Panc1 (cell line): ENCODE data around the gene NAXE. TPM values are rescaled to one million over a fixed set of nuclear protein-coding genes. Genes with fewer than 3 reads are reported as not detected.
A peak's percentile ranks its signal among the peaks of the same experiment; 100 is the strongest.
"Not testable (repeated sequence)": the region's sequence is repeated elsewhere in the genome, so short reads cannot be mapped to it uniquely, and the experiment has no call there.

Experiments used
- ATAC-seq: fragments of 200-7000 bp; cut with Tn5 transposase; 2 replicates; pipeline ENCODE4 v1.9.1; 2020; ENCODE audit warnings: mild to moderate bottlenecking, moderate library complexity
- BruUV-seq: library from RNA; stranded (reverse); fragments of 400-500 nt; replicated peaks from 2 replicates; lab custom pipeline; 2021; lab: Mats Ljungman, UMichigan
- CTCF ChIA-PET: fragments of 300-600 bp; sonication (Branson Sonifier 250); formaldehyde crosslinking; loops from one replicate; lab custom pipeline; 2022; ENCODE audit warnings: antibody characterized with exemption; lab: Charles Lee
- POLR2A ChIA-PET: fragments of 300-600 bp; sonication (Branson Sonifier 250); formaldehyde crosslinking; loops from one replicate; lab custom pipeline; 2022; ENCODE audit warnings: antibody characterized with exemption; lab: Charles Lee
- DNase-seq: peaks from one replicate; pipeline ENCODE4 v3.0.0-alpha.2; 2010; ENCODE audit warnings: low read depth, low spot score
- H3K27ac ChIP-seq: 2 replicates; pipeline ENCODE4 v1.5.1; 2011; ENCODE audit warnings: mild to moderate bottlenecking, low read length, inconsistent platforms
- H3K27me3 ChIP-seq: fragments of 200-500 bp; sonication (Bioruptor generic); 2 replicates; pipeline ENCODE4 v1.6.0; 2014; ENCODE audit warnings: low read length, inconsistent platforms; ENCODE audit not compliant: control insufficient read depth, insufficient read depth
- H3K36me3 ChIP-seq: fragments of 200-500 bp; sonication (Bioruptor generic); 2 replicates; pipeline ENCODE4 v1.5.1; 2014; ENCODE audit warnings: inconsistent platforms, mild to moderate bottlenecking, low read length, moderate library complexity; ENCODE audit not compliant: control insufficient read depth, insufficient read depth
- H3K4me1 ChIP-seq: 2 replicates; pipeline ENCODE4 v1.5.1; 2011; ENCODE audit warnings: inconsistent platforms, mild to moderate bottlenecking, low read length, moderate library complexity; ENCODE audit not compliant: control insufficient read depth, insufficient read depth
- H3K4me3 ChIP-seq, 2 experiments: 2 replicates each; pipeline ENCODE4 v1.5.1; 2011 to 2012; ENCODE audit warnings: low read depth in 2 of 2, low read length in 2 of 2, mild to moderate bottlenecking in 2 of 2, inconsistent platforms in 1 of 2, moderate library complexity in 1 of 2
- H3K9me3 ChIP-seq: fragments of 200-500 bp; sonication (Bioruptor generic); 2 replicates; pipeline ENCODE4 v1.5.1; 2014; ENCODE audit warnings: low read depth, mild to moderate bottlenecking, inconsistent platforms, low read length, moderate library complexity; ENCODE audit not compliant: control insufficient read depth, insufficient read depth
- POLR2AphosphoS5 ChIP-seq: IDR thresholded peaks from 2 replicates; pipeline ENCODE4 v1.6.1; 2012; ENCODE audit warnings: mild to moderate bottlenecking, low read depth, low read length, moderate library complexity
- REST ChIP-seq, 2 experiments: IDR thresholded peaks; 2 replicates each; pipeline ENCODE4 v1.6.1; 2011 to 2012; ENCODE audit warnings: low read depth in 2 of 2, control low read depth in 1 of 2, low read length in 1 of 2, mild to moderate bottlenecking in 1 of 2, moderate library complexity in 1 of 2; ENCODE audit not compliant: insufficient read depth in 1 of 2
- SIN3A ChIP-seq: IDR thresholded peaks from 2 replicates; pipeline ENCODE4 v1.6.1; 2012; ENCODE audit warnings: low read depth, mild to moderate bottlenecking, low read length, moderate library complexity, borderline replicate concordance; ENCODE audit not compliant: insufficient read depth
- TCF7L2 ChIP-seq: IDR thresholded peaks from 2 replicates; pipeline ENCODE4 v1.6.1; 2011; ENCODE audit warnings: mild to moderate bottlenecking, low read depth, low read length, inconsistent platforms
- in situ Hi-C: cut with HindIII; loops from 2 replicates; pipeline ENCODE4 v1.10.0; 2016; ENCODE audit warnings: low sequenced_read_pairs, low pct_unique_long_range_greater_than_20kb
- intact Hi-C: fragments of 100-400 bp; cut with micrococcal nuclease; formaldehyde crosslinking; loops from one replicate; pipeline ENCODE4 v1.10.0; 2022; ENCODE audit not compliant: unreplicated experiment
- total RNA-seq: library from RNA; stranded (reverse); gene quantifications from one replicate; pipeline ENCODE4 v1.2.1, GENCODE V29; 2021; ENCODE audit not compliant: unreplicated experiment
- TF ChIP-seq, protein P1 (sequence below): fragments of 450-650 bp; IDR thresholded peaks from 2 replicates; pipeline ENCODE4 v1.5.1; 2017; ENCODE audit warnings: mild to moderate bottlenecking

Gene NAXE
- total RNA-seq, 1 experiment from 2014 or later = 211 TPM

- BruUV-seq = no TSS peak
- TF ChIP-seq REST (IDR thresholded peaks at IDR 0.05; ENCODE audit: insufficient read depth in 1 of 2, low read depth in 2 of 2, low read length in 1 of 2) (no peak), SIN3A (no peak), POLR2AphosphoS5 (no peak), TCF7L2 (no peak)
- TF ChIP-seq, protein P1, sequence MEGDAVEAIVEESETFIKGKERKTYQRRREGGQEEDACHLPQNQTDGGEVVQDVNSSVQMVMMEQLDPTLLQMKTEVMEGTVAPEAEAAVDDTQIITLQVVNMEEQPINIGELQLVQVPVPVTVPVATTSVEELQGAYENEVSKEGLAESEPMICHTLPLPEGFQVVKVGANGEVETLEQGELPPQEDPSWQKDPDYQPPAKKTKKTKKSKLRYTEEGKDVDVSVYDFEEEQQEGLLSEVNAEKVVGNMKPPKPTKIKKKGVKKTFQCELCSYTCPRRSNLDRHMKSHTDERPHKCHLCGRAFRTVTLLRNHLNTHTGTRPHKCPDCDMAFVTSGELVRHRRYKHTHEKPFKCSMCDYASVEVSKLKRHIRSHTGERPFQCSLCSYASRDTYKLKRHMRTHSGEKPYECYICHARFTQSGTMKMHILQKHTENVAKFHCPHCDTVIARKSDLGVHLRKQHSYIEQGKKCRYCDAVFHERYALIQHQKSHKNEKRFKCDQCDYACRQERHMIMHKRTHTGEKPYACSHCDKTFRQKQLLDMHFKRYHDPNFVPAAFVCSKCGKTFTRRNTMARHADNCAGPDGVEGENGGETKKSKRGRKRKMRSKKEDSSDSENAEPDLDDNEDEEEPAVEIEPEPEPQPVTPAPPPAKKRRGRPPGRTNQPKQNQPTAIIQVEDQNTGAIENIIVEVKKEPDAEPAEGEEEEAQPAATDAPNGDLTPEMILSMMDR = no peak
- ATAC-seq (no peak), DNase-seq (no peak)
- no peaks in the 10 kb centered on the region for H3K9me3 ChIP-seq
- CTCF ChIA-PET = interaction anchor here (0.6 kb wide), 1 partner anchor 31 kb away, joined by 4 read pairs; no protein-coding TSS in a partner anchor
- H3K36me3 ChIP-seq = no peaks in the 10 kb centered on the region; the same call in 1 of the 2 replicates
- POLR2A ChIA-PET = no interaction called here
- in situ Hi-C loops = no loop called here
- H3K4me1 ChIP-seq = peaks cover 28% of the 10 kb centered on the region
- H3K27ac ChIP-seq = no peak overlapping the region; the same call in 1 of the 2 replicates
- H3K4me3 ChIP-seq = no peak overlapping the region
- intact Hi-C loops = no loop called here
- H3K27me3 ChIP-seq = no peaks in the 10 kb centered on the region
Observed at GRCh38 chr1:156586323-156586722, 5.3 kb upstream of the NAXE start.

DNA sequence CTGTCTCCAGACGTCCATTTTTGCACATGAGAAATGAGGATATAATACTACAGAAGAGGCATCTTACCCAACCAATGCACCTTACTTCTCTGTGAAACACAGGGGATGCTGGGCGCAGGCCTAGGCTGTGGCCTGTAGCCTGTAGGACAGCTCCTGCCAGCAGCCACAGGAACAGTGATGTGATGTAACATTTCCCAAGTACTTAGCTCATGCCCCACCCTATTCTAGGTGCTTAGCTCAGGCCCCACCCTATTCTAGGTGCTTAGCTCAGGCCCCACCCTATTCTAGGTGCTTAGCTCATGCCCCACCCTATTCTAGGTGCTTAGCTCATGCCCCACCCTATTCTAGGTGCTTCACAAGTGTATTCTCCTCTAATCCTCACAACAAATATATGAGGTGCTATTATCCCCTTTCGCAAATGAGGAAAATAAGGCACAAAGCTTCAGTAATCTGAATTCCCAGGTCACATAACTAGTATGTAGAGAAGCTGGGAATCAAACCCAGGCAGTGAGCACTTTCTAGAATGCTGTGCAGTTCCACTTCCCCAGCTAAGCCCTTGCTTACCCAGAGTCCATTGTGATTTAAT lies 4.6 kb upstream of the NAXE start:
- Histone ChIP-seq H3K4me3 (no peak overlapping the region), H3K9me3 (no peaks in the 10 kb centered on the region), H3K36me3 (no peaks in the 10 kb centered on the region; the same call in 1 of the 2 replicates), H3K27ac (peak overlapping the region; percentile 51; the same call in 1 of the 2 replicates), H3K27me3 (no peaks in the 10 kb centered on the region), H3K4me1 (peaks cover 28% of the 10 kb centered on the region)
- TF ChIP-seq, protein P1 = no peak
- TF ChIP-seq SIN3A = no peak
- no peak for TF ChIP-seq TCF7L2
- TF ChIP-seq POLR2AphosphoS5 = no peak
- TF ChIP-seq REST (IDR thresholded peaks at IDR 0.05; ENCODE audit: insufficient read depth in 1 of 2, low read depth in 2 of 2, low read length in 1 of 2) = no peak
- no TSS peak for BruUV-seq
- DNase-seq (no peak), ATAC-seq (no peak)
- intact Hi-C loops (no loop called here), in situ Hi-C loops (no loop called here)
- ChIA-PET CTCF (interaction anchor here (0.6 kb wide), 1 partner anchor 226 kb away, joined by 3 read pairs; no protein-coding TSS in a partner anchor), POLR2A (interaction anchor here (0.5 kb wide), 1 partner anchor 127 kb away, joined by 12 read pairs; no protein-coding TSS in a partner anchor)

DNA sequence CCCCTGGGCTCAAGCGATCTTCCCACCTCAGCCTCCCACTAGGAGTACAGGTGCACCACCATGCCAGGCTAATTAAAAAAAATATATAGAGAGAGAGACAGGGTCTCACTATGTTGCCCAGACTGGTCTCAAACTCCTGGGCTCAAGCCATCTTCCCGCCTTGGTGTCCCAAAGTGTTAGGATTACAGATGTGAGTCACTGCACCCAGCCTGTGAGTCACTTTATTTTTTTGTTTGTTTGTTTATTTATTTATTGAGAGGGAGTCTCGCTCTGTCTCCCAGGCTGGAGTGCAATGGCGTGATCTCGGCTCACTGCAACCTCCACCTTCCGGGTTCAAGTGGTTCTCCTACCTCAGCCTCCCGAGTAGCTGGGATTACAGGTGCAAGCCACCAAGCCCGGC lies 3.6 kb upstream of the NAXE start:
- POLR2A ChIA-PET, H3K36me3 ChIP-seq, H3K4me3 ChIP-seq, intact Hi-C loops, DNase-seq, H3K9me3 ChIP-seq, H3K27me3 ChIP-seq, in situ Hi-C loops, BruUV-seq: not testable (repeated sequence)
- Histone ChIP-seq H3K27ac (peak overlapping the region; percentile 51; the same call in 1 of the 2 replicates), H3K4me1 (peaks cover 28% of the 10 kb centered on the region)
- CTCF ChIA-PET = interaction anchor here (0.6 to 0.7 kb wide), 2 partner anchors 15 to 143 kb away, joined by 3 to 4 read pairs; no protein-coding TSS in a partner anchor
- ATAC-seq = peak; percentile 39
